ENCODE measurements around the gene FAM76B.

FAM76B gene

DNA sequence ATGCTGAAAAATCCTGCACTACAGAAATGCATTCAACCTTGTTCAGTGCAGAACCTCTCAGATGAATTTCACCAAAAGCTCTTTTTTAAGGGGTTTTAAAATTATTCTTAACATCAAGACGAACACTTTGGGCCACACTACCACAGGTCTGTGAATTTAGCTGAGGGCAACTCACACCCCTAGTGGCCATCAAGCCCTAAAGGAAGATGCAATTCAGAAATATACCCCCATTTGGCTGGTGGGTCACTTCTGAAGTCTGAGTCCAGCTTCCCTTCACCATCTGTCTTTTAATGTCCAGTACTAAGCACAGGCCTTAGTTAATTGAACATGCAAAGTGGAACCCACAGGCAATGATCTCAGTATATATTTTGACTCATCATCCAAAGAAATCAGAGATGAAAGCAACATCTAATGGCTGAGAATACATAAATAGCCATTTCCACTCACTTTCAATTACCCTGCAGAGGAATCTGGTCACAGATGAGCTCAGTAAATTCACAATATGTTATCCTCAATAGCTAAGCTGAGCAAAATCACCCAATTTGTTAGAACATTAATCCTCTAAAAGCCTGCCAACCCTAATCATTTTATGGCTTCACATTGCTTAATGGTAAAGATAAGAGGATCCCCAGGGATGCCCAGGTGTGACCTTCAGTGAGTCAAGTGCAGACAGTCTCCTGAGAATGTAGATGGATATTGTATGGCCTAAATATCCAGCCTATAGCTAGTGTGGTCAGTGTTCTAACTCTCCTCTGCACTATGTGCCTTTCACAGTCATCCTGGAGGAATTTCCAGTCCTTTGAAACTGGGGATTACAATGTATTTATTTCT, 50.3 kb downstream of the FAM76B start:
- H3K27me3 ChIP-seq (ENCODE audit: low read length): no peaks in the 10 kb centered on the region
- no peak overlapping the region for H3K27ac ChIP-seq (ENCODE audit: low read depth, low read length)
- H3K79me2 ChIP-seq (ENCODE audit: insufficient read depth, low read length): no peaks in the 10 kb centered on the region
- H3K4me3 ChIP-seq (ENCODE audit: insufficient read depth, low read length, poor library complexity, severe bottlenecking): no peak overlapping the region
- no peak overlapping the region for H3K4me2 ChIP-seq (ENCODE audit: low read depth, low read length, poor library complexity, severe bottlenecking)
- H2AFZ ChIP-seq (ENCODE audit: low read depth, low read length, severe bottlenecking): no peak overlapping the region
- H3F3A ChIP-seq (ENCODE audit: insufficient read depth): no peaks in the 10 kb centered on the region
- H3K9me2 ChIP-seq (replicated peaks; ENCODE audit: insufficient read depth, low read length): no peaks in the 10 kb centered on the region
- H3K9me3 ChIP-seq (ENCODE audit: insufficient read depth, low read length): no peaks in the 10 kb centered on the region
- H3K36me3 ChIP-seq (ENCODE audit: low read length): no peaks in the 10 kb centered on the region
- no peaks in the 10 kb centered on the region for H4K20me1 ChIP-seq (ENCODE audit: low read depth, low read length)
- no peak for TF ChIP-seq CTCF (IDR thresholded peaks at IDR 0.05; ENCODE audit: insufficient read depth, low read length, poor library complexity, severe bottlenecking)
- TF ChIP-seq EZH2phosphoT487 (conservative IDR thresholded peaks at IDR 0.05; ENCODE audit: low read length): no peak
- no peak overlapping the region for H3K9ac ChIP-seq (ENCODE audit: low read length)

- H3K79me2 ChIP-seq (ENCODE audit: insufficient read depth, low read length): no peaks in the 10 kb centered on the region
- TF ChIP-seq EZH2phosphoT487 (conservative IDR thresholded peaks at IDR 0.05; ENCODE audit: low read length): no peak
- no peak for TF ChIP-seq CTCF (IDR thresholded peaks at IDR 0.05; ENCODE audit: insufficient read depth, low read length, poor library complexity, severe bottlenecking)
- H3K36me3 ChIP-seq (ENCODE audit: low read length): no peaks in the 10 kb centered on the region
- H3K27ac ChIP-seq (ENCODE audit: low read depth, low read length): no peak overlapping the region
- H3K27me3 ChIP-seq (ENCODE audit: low read length): no peaks in the 10 kb centered on the region
- H2AFZ ChIP-seq (ENCODE audit: low read depth, low read length, severe bottlenecking): no peak overlapping the region
- no peak overlapping the region for H3K4me2 ChIP-seq (ENCODE audit: low read depth, low read length, poor library complexity, severe bottlenecking)
- H3K9ac ChIP-seq (ENCODE audit: low read length): no peak overlapping the region
- H4K20me1 ChIP-seq (ENCODE audit: low read depth, low read length): no peaks in the 10 kb centered on the region
- no peaks in the 10 kb centered on the region for H3K9me3 ChIP-seq (ENCODE audit: insufficient read depth, low read length)
- no peaks in the 10 kb centered on the region for H3K9me2 ChIP-seq (replicated peaks; ENCODE audit: insufficient read depth, low read length)
- no peaks in the 10 kb centered on the region for H3F3A ChIP-seq (ENCODE audit: insufficient read depth)
- H3K4me3 ChIP-seq (ENCODE audit: insufficient read depth, low read length, poor library complexity, severe bottlenecking): no peak overlapping the region
Observed at GRCh38 chr11:95736809-95737208, 52.8 kb downstream of the FAM76B start.

- no peak for TF ChIP-seq CTCF (IDR thresholded peaks at IDR 0.05; ENCODE audit: insufficient read depth, low read length, poor library complexity, severe bottlenecking)
- no peak for TF ChIP-seq EZH2phosphoT487 (conservative IDR thresholded peaks at IDR 0.05; ENCODE audit: low read length)
- no peaks in the 10 kb centered on the region for H4K20me1 ChIP-seq (ENCODE audit: low read depth, low read length)
- H3K36me3 ChIP-seq (ENCODE audit: low read length): no peaks in the 10 kb centered on the region
- no peaks in the 10 kb centered on the region for H3K27me3 ChIP-seq (ENCODE audit: low read length)
- H3K9me2 ChIP-seq (replicated peaks; ENCODE audit: insufficient read depth, low read length): no peaks in the 10 kb centered on the region
- H2AFZ ChIP-seq (ENCODE audit: low read depth, low read length, severe bottlenecking): no peak overlapping the region
- no peak overlapping the region for H3K9ac ChIP-seq (ENCODE audit: low read length)
- H3K9me3 ChIP-seq (ENCODE audit: insufficient read depth, low read length): no peaks in the 10 kb centered on the region
- H3K4me3 ChIP-seq (ENCODE audit: insufficient read depth, low read length, poor library complexity, severe bottlenecking): no peak overlapping the region
- no peaks in the 10 kb centered on the region for H3K79me2 ChIP-seq (ENCODE audit: insufficient read depth, low read length)
- H3K4me2 ChIP-seq (ENCODE audit: low read depth, low read length, poor library complexity, severe bottlenecking): no peak overlapping the region
- no peaks in the 10 kb centered on the region for H3F3A ChIP-seq (ENCODE audit: insufficient read depth)
- no peak overlapping the region for H3K27ac ChIP-seq (ENCODE audit: low read depth, low read length)
Observed at GRCh38 chr11:95736355-95736754, 53.2 kb downstream of the FAM76B start.
